A549 (cell line): ENCODE results near the gene KCNQ2. TPM values are rescaled to one million over a fixed set of nuclear protein-coding genes. Genes with fewer than 3 reads are reported as not detected.

ENCODE experiments used
- ATAC-seq, 2 experiments: fragments of 200-7000 bp in 1 of 2; fragments of >200 bp in 1 of 2; cut with Nextera tagmentation in 1 of 2; cut with Tn5 transposase in 1 of 2; 3 replicates each; pipeline versions ENCODE4 v1.8.0 to v1.9.1; 2018 to 2020; ENCODE audit warnings: mild to moderate bottlenecking in 1 of 2, moderate library complexity in 1 of 2
- CTCF ChIA-PET: fragments of 300-600 bp; sonication (Branson Sonifier 250); formaldehyde crosslinking; extraction: SDS; loops from one replicate; lab custom pipeline; 2021; ENCODE audit warnings: antibody characterized with exemption, inconsistent platforms; lab: Yijun Ruan, JAX
- POLR2A ChIA-PET: fragments of 350-600 bp; formaldehyde crosslinking; extraction: SDS; loops from one replicate; lab custom pipeline; 2021; ENCODE audit warnings: antibody characterized with exemption, inconsistent platforms; lab: Yijun Ruan, JAX
- DNase-seq, 2 experiments: peaks; one replicate each; pipeline versions ENCODE4 v3.0.0 to v3.0.0-alpha.2; 2011 to 2016; ENCODE audit warnings: low read depth in 1 of 2, low spot score in 1 of 2
- FAIRE-seq: peaks from 2 replicates; lab custom pipeline; 2011; peaks lifted over from hg19 to GRCh38; lab: Jason Lieb, UNC
- H3K27ac ChIP-seq, 2 experiments: fragments of >200 bp; sonication (Bioruptor Twin); formaldehyde crosslinking; 3 replicates each; pipeline ENCODE4 v1.5.1; 2016 to 2017
- H3K4me1 ChIP-seq: fragments of >200 bp; sonication (Bioruptor Twin); formaldehyde crosslinking; 3 replicates; pipeline ENCODE4 v1.6.1; 2016
- H3K4me2 ChIP-seq: fragments of >200 bp; sonication (Bioruptor Twin); formaldehyde crosslinking; 3 replicates; pipeline ENCODE4 v1.6.1; 2016
- H3K4me3 ChIP-seq: fragments of >200 bp; sonication (Bioruptor Twin); formaldehyde crosslinking; 3 replicates; pipeline ENCODE4 v1.5.1; 2016
- H3K9me3 ChIP-seq: fragments of >200 bp; sonication (Bioruptor Twin); formaldehyde crosslinking; 3 replicates; pipeline ENCODE4 v1.6.1; 2016
- BHLHE40 ChIP-seq: IDR thresholded peaks from 2 replicates; pipeline ENCODE4 v1.6.1; 2012; ENCODE audit warnings: low read depth, low read length, inconsistent platforms
- CBX2 ChIP-seq: fragments of 200-600 bp; sonication (generic); IDR thresholded peaks from 2 replicates; pipeline ENCODE4 v1.6.1; 2016; ENCODE audit warnings: low read depth, mild to moderate bottlenecking, borderline replicate concordance
- CEBPB ChIP-seq, 2 experiments: fragments of >200 bp in 1 of 2; sonication (Bioruptor Twin) in 1 of 2; formaldehyde crosslinking in 1 of 2; IDR thresholded peaks; 2 replicates each; pipeline ENCODE4 v1.6.1; 2012 to 2016
- EHF ChIP-seq: fragments of 250-450 bp; sonication (Bioruptor Pico); IDR thresholded peaks from 2 replicates; pipeline ENCODE4 v1.5.0; 2020; ENCODE audit warnings: mild to moderate bottlenecking
- ELK1 ChIP-seq: fragments of 150-350 bp; IDR thresholded peaks from 2 replicates; pipeline ENCODE4 v1.6.1; 2014; ENCODE audit warnings: low read depth, mild to moderate bottlenecking, low read length
- EP300 ChIP-seq, 2 experiments: fragments of >200 bp; sonication (Bioruptor Twin); formaldehyde crosslinking; IDR thresholded peaks; 2 replicates in 1 of 2; 3 replicates in 1 of 2; pipeline ENCODE4 v1.6.1; 2016 to 2017
- FOSL2 ChIP-seq, 2 experiments: fragments of 450-650 bp in 1 of 2; fragments of >200 bp in 1 of 2; sonication (Bioruptor Twin) in 1 of 2; formaldehyde crosslinking; IDR thresholded peaks; 2 replicates each; pipeline versions ENCODE4 v1.5.0 to v1.6.1; 2016 to 2020; ENCODE audit warnings: mild to moderate bottlenecking in 1 of 2, moderate library complexity in 1 of 2
- HES2 ChIP-seq: fragments of >200 bp; sonication (Bioruptor Twin); formaldehyde crosslinking; IDR thresholded peaks from 2 replicates; pipeline ENCODE4 v1.6.1; 2016
- HOXA7 ChIP-seq: fragments of 250-450 bp; sonication (Bioruptor Pico); IDR thresholded peaks from 2 replicates; pipeline ENCODE4 v1.5.0; 2020; ENCODE audit warnings: mild to moderate bottlenecking, moderate library complexity
- KDM1A ChIP-seq: fragments of 200-600 bp; sonication (generic); IDR thresholded peaks from 2 replicates; pipeline ENCODE4 v1.6.1; 2016; ENCODE audit warnings: low read depth, mild to moderate bottlenecking
- MAFK ChIP-seq: fragments of 450-650 bp; IDR thresholded peaks from 2 replicates; pipeline ENCODE4 v1.6.1; 2014; ENCODE audit not compliant: partially characterized antibody
- MAX ChIP-seq: IDR thresholded peaks from 2 replicates; pipeline ENCODE4 v1.6.1; 2012
- MYC ChIP-seq: IDR thresholded peaks from 2 replicates; pipeline ENCODE4 v1.6.1; 2012; ENCODE audit warnings: mild to moderate bottlenecking, inconsistent platforms, low read length, improper control_type of control experiment, borderline replicate concordance
- NPAS2 ChIP-seq: fragments of 250-450 bp; sonication (Bioruptor Pico); IDR thresholded peaks from 2 replicates; pipeline ENCODE4 v1.8.0; 2022; ENCODE audit warnings: mild to moderate bottlenecking, moderate library complexity, borderline replicate concordance
- POLR2A ChIP-seq: IDR thresholded peaks from 2 replicates; pipeline ENCODE4 v1.6.1; 2012; ENCODE audit warnings: mild to moderate bottlenecking, low read length
- RARB ChIP-seq: fragments of 250-450 bp; sonication (Bioruptor Pico); IDR thresholded peaks from 2 replicates; pipeline ENCODE4 v1.8.0; 2021; ENCODE audit warnings: mild to moderate bottlenecking, moderate library complexity
- USF2 ChIP-seq: fragments of 450-650 bp; IDR thresholded peaks from 2 replicates; pipeline ENCODE4 v1.6.1; 2014; ENCODE audit warnings: antibody characterized with exemption
- ZFP36 ChIP-seq: fragments of 450-650 bp; IDR thresholded peaks from 2 replicates; pipeline ENCODE4 v1.6.1; 2014; ENCODE audit warnings: borderline replicate concordance; ENCODE audit not compliant: partially characterized antibody
- WGBS: methylation state at CpG from one replicate; pipeline ENCODE4 v1.1.6; 2017; ENCODE audit errors: missing lambda C conversion rate; 5-methylcytosine and 5-hydroxymethylcytosine counted together
- polyA plus RNA-seq, 4 experiments: library from polyadenylated mRNA; depleted of rRNA in 3 of 4; stranded (reverse); fragments of >200 nt; fragmentation: RNase III in 1 of 4; extraction: RNeasy Plus Mini Kit Qiagen cat#74134 plus additional on column Dnase treatment in 1 of 4; gene quantifications; 2 replicates in 3 of 4; 3 replicates in 1 of 4; pipeline ENCODE4 v1.2.3, GENCODE V29; 2011 to 2017

The KCNQ2 gene
- polyA plus RNA-seq, 2 of the 4 experiments (the other 2 are of a cell fraction) = 0.14 to 0.36 TPM

GRCh38 chr20:63457737-63458136, 14.7 kb downstream of the KCNQ2 start:
- FAIRE-seq (no peak), ATAC-seq (peak; percentile 28 to 35; a peak in 5 of 6 replicates), DNase-seq (peak; percentile 58 to 60)
- Histone ChIP-seq H3K4me1 (peaks cover 7% of the 10 kb centered on the region), H3K4me2 (no peak overlapping the region), H3K9me3 (no peaks in the 10 kb centered on the region), H3K4me3 (no peak overlapping the region), H3K27ac (peak overlapping the region in 1 of 2 experiments; percentile 16; a peak in 1 of 6 replicates)
- POLR2A ChIA-PET = no interaction called here
- 0% methylated on average over 1 of the region's 17 CpGs for WGBS
- peak; percentile 65 for TF ChIP-seq MAFK
- TF ChIP-seq MAX = peak; percentile 43; the same call in 1 of the 2 replicates
- peak; percentile 61 for TF ChIP-seq NPAS2 (CRISPR knock-in tag)
- TF ChIP-seq USF2 = peak; percentile 75
- TF ChIP-seq FOSL2 (IDR thresholded peaks at IDR 0.05) = no peak
- no peak for TF ChIP-seq FOSL2 (CRISPR knock-in tag; IDR thresholded peaks at IDR 0.05)
- TF ChIP-seq, all 56 proteins: peak for 4
- CTCF ChIA-PET = interaction anchor here (0.7 to 1.6 kb wide), 3 partner anchors 17 to 39 kb away, joined by 3 to 5 read pairs (median 3); no protein-coding TSS in a partner anchor

- H3K4me3 ChIP-seq = no peak overlapping the region
- TF ChIP-seq HES2 = no peak
- peak; percentile 21; the same call in 1 of the 2 replicates for TF ChIP-seq KDM1A
- TF ChIP-seq POLR2A = no peak
- H3K4me1 ChIP-seq = peaks cover 7% of the 10 kb centered on the region
- no peak overlapping the region; a peak in 1 of 6 replicates for H3K27ac ChIP-seq
- no peaks in the 10 kb centered on the region for H3K9me3 ChIP-seq
- no peak overlapping the region for H3K4me2 ChIP-seq
- WGBS = 38% methylated on average over 23 of the region's 40 CpGs
- CTCF ChIA-PET = interaction anchor here (1.1 to 1.6 kb wide), 2 partner anchors 9 to 20 kb away, joined by 3 read pairs; no protein-coding TSS in a partner anchor
- no peak for FAIRE-seq
- no peak for DNase-seq
- POLR2A ChIA-PET = no interaction called here
- ATAC-seq = peak in 1 of 2 experiments; percentile 2; a peak in 1 of 6 replicates
Observed at GRCh38 chr20:63456429-63457284, 15.8 kb downstream of the KCNQ2 start.

- POLR2A ChIA-PET = no interaction called here
- no peak for TF ChIP-seq FOSL2 (IDR thresholded peaks at IDR 0.05)
- TF ChIP-seq FOSL2 (CRISPR knock-in tag; IDR thresholded peaks at IDR 0.05) = no peak
- TF ChIP-seq HOXA7 (CRISPR knock-in tag) = no peak
- no peak for TF ChIP-seq ELK1
- TF ChIP-seq BHLHE40 = no peak
- TF ChIP-seq CEBPB (IDR thresholded peaks at IDR 0.05) = no peak
- no peak for TF ChIP-seq ZFP36
- no peak for TF ChIP-seq KDM1A
- no peak for TF ChIP-seq MAX
- no peak for TF ChIP-seq EP300 (IDR thresholded peaks at IDR 0.05)
- TF ChIP-seq EHF (CRISPR knock-in tag) = no peak
- TF ChIP-seq CBX2 = no peak
- no peak for TF ChIP-seq RARB
- TF ChIP-seq MYC = no peak
- TF ChIP-seq, all 56 proteins: peak for 0
- WGBS = 40% methylated on average over 1 of the region's 10 CpGs
- ATAC-seq = no peak
- no peak for FAIRE-seq
- H3K9me3 ChIP-seq = no peaks in the 10 kb centered on the region
- CTCF ChIA-PET = no interaction called here
- H3K4me1 ChIP-seq = peaks cover 7% of the 10 kb centered on the region
- no peak overlapping the region for H3K4me2 ChIP-seq
- DNase-seq = no peak
- no peak overlapping the region for H3K27ac ChIP-seq
- no peak overlapping the region for H3K4me3 ChIP-seq
Observed at GRCh38 chr20:63455568-63455859, 16.9 kb downstream of the KCNQ2 start.
